ENCODE measurements around the gene UNC13C.

GRCh38 chr15:54288049-54288448 lies 309.8 kb downstream of the UNC13C start:
- TF ChIP-seq CTCF (IDR thresholded peaks at IDR 0.05; ENCODE audit: poor library complexity) (no peak), EZH2 (IDR thresholded peaks at IDR 0.05; ENCODE audit: borderline replicate concordance) (no peak), EZH2phosphoT487 (IDR thresholded peaks at IDR 0.05; ENCODE audit: low read depth, severe bottlenecking, unreplicated experiment) (no peak)
